OCI-LY3 (cell line): ENCODE data around the gene TBC1D16.

Experiments
- H2AFZ ChIP-seq: fragments of 200-600, 300-600 bp; shearing (Covaris generic); 2 replicates; pipeline ENCODE4 v1.6.0; 2014; ENCODE audit warnings: antibody characterized with exemption, low read depth, low read length
- H3K27ac ChIP-seq: fragments of 200-600, 300-600 bp; sonication (generic); 2 replicates; pipeline ENCODE4 v1.5.1; 2014; ENCODE audit warnings: mild to moderate bottlenecking, low read length, moderate library complexity, mixed read lengths
- H3K27me3 ChIP-seq: fragments of 200-600, 300-600 bp; sonication (generic); 2 replicates; pipeline ENCODE4 v1.6.1; 2014; ENCODE audit warnings: low read depth, low read length, mixed read lengths
- H3K36me3 ChIP-seq: fragments of 200-600, 300-600 bp; sonication (generic); replicated peaks from 2 replicates; pipeline ENCODE3; 2014; ENCODE audit warnings: low read depth, low read length, mixed read lengths
- H3K4me1 ChIP-seq: fragments of 300-600, 200-600 bp; sonication (generic); 2 replicates; pipeline ENCODE4 v1.6.1; 2014; ENCODE audit warnings: low read length, mixed read lengths
- H3K4me2 ChIP-seq: fragments of 200-600, 300-600 bp; sonication (generic); 2 replicates; pipeline ENCODE4 v1.6.1; 2014; ENCODE audit warnings: low read length, mixed read lengths
- H3K4me3 ChIP-seq: fragments of 300-600, 200-600 bp; sonication (generic); 2 replicates; pipeline ENCODE4 v1.5.1; 2014; ENCODE audit warnings: antibody characterized with exemption, mild to moderate bottlenecking, low read length, moderate library complexity
- H3K79me2 ChIP-seq: fragments of 300-600, 200-600 bp; shearing (Covaris generic); 2 replicates; pipeline ENCODE4 v1.6.1; 2014; ENCODE audit warnings: mild to moderate bottlenecking, low read length, mixed read lengths
- H3K9ac ChIP-seq: fragments of 300-600, 200-600 bp; shearing (Covaris generic); 2 replicates; pipeline ENCODE4 v1.6.0; 2014; ENCODE audit warnings: mild to moderate bottlenecking, low read length, moderate library complexity
- H3K9me3 ChIP-seq: fragments of 200-600, 300-600 bp; shearing (Covaris generic); 2 replicates; pipeline ENCODE4 v1.6.1; 2014; ENCODE audit warnings: low read length, mixed read lengths; ENCODE audit not compliant: insufficient read depth
- H4K20me1 ChIP-seq: fragments of 200-600, 300-600 bp; sonication (generic); 2 replicates; pipeline ENCODE4 v1.6.1; 2016; ENCODE audit warnings: low read length, mixed read lengths; ENCODE audit not compliant: insufficient read depth
- EZH2phosphoT487 ChIP-seq: fragments of 200-600 bp; shearing (Covaris generic); IDR thresholded peaks from 2 replicates; pipeline ENCODE4 v1.6.1; 2018; ENCODE audit warnings: antibody characterized with exemption, mixed run types, low read depth
- TF ChIP-seq, protein P1 (sequence below): fragments of 200-600, 300-600 bp; sonication (generic); IDR thresholded peaks from 2 replicates; pipeline ENCODE4 v1.5.1; 2014; ENCODE audit warnings: antibody characterized with exemption, low read length, low read depth

The TBC1D16 gene

DNA sequence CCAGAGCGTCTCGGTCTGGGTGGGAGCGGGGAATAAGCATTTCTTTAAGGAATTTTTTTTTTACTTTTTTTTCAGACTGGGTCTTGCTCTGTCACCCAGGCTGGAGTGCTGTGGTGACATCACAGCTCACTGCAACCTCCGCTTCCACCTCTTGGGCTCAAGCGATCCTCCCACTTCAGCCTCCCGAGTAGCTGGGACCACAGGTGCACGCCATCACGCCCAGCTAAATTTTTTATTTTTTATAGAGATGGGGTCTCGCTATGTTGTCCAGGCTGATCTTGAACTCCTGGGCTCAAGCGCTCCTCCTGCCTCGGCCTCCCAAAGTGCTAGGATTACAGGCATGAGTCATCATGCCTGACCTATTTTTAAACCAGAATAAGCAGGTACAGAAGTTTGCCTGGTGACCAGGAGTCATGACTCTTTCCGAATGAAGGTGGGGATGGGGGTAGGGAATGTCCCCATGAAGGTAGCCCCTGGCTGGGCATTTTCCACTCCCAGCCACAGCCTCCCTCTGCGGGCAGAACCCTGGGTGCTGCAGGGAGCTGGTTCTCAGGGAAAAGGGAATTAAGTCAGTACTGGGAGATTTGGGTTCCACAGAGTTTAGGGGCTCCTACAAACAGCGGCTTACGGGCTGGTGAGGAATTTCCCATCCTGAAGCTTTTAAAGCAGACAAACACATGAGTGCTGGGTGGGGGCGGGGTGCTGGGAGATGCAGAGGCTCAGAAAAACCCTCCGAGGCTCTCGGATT lies 48.3 kb downstream of the TBC1D16 start:
- H3K9me3 ChIP-seq = no peaks in the 10 kb centered on the region
- H3K4me2 ChIP-seq = no peak overlapping the region
- H3K27me3 ChIP-seq = no peaks in the 10 kb centered on the region; the same call in 1 of the 2 replicates
- no peaks in the 10 kb centered on the region for H3K79me2 ChIP-seq
- H3K36me3 ChIP-seq = no peaks in the 10 kb centered on the region
- no peaks in the 10 kb centered on the region for H4K20me1 ChIP-seq
- TF ChIP-seq, protein P1, sequence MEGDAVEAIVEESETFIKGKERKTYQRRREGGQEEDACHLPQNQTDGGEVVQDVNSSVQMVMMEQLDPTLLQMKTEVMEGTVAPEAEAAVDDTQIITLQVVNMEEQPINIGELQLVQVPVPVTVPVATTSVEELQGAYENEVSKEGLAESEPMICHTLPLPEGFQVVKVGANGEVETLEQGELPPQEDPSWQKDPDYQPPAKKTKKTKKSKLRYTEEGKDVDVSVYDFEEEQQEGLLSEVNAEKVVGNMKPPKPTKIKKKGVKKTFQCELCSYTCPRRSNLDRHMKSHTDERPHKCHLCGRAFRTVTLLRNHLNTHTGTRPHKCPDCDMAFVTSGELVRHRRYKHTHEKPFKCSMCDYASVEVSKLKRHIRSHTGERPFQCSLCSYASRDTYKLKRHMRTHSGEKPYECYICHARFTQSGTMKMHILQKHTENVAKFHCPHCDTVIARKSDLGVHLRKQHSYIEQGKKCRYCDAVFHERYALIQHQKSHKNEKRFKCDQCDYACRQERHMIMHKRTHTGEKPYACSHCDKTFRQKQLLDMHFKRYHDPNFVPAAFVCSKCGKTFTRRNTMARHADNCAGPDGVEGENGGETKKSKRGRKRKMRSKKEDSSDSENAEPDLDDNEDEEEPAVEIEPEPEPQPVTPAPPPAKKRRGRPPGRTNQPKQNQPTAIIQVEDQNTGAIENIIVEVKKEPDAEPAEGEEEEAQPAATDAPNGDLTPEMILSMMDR = no peak
- TF ChIP-seq EZH2phosphoT487 = no peak
- no peak overlapping the region for H3K9ac ChIP-seq
- H3K27ac ChIP-seq = no peak overlapping the region
- no peak overlapping the region for H2AFZ ChIP-seq
- no peak overlapping the region for H3K4me3 ChIP-seq
- peaks cover 12% of the 10 kb centered on the region for H3K4me1 ChIP-seq

DNA sequence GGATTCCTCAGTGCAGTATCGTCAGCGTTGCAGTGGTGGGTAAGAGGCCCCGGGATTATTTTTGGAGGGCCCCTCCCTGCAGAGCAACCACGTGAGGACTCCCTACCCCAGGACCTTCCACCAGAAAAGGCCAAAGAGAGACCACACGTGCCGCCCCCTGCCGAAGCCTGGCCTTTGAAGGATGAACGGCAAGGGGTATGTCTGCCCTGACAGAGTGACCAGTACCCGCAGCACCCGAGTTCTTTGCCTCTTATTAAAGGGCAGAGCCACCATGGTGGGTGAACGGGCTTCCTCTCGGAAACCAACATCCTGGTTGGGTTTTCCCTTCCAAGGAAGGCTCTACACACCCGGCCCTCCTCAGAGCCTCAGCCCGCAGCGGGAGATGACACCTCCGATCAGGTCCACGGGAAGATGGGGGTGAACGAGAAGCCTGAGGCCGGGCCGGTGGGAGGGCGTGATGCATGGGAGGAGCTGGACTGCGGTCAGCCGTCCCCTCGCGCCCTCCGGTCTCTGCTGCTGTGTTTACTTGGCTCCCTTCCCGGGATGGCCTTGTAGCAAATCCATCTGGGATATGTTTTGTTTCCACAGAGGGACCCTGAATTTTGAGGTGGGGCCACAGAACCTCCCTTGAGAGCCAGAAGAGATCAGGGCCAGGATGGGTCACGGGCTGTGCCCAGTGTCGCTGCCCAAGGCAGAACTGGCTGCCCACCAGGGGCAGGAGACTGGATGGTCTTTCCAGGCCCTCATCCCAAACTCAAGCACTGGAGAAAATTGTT lies 49.1 kb downstream of the TBC1D16 start:
- H3K36me3 ChIP-seq = no peaks in the 10 kb centered on the region
- no peaks in the 10 kb centered on the region for H3K79me2 ChIP-seq
- H3K27ac ChIP-seq = no peak overlapping the region
- H3K4me2 ChIP-seq = no peak overlapping the region
- H2AFZ ChIP-seq = no peak overlapping the region
- no peaks in the 10 kb centered on the region; the same call in 1 of the 2 replicates for H3K27me3 ChIP-seq
- TF ChIP-seq EZH2phosphoT487 = no peak
- TF ChIP-seq, protein P1 = no peak
- no peaks in the 10 kb centered on the region for H3K9me3 ChIP-seq
- peaks cover 6% of the 10 kb centered on the region for H3K4me1 ChIP-seq
- H4K20me1 ChIP-seq = no peaks in the 10 kb centered on the region
- H3K9ac ChIP-seq = no peak overlapping the region
- H3K4me3 ChIP-seq = no peak overlapping the region

DNA sequence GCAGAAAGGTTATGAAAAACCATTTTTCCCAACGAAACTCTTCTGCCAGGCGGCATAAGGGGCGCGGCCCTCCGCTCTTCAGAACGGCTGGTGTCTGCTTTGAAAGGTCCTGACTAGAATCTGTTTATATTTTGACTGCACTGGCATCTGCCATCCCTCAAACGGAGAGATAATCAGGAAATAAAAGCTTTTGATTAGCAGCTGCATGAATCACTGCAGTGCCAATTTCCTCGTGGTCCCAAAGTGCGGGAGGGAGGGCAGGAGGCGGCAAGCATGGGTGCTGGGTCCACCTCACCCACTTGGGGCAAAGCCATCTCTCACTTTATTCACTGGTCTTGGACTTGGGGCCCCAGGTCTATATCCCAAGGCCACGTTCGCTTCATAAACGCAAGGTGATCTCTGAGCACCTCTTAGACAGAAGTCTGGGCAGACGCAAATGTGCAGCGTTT lies 49.7 kb downstream of the TBC1D16 start:
- no peak overlapping the region for H3K4me2 ChIP-seq

More for the DNA sequence above, 49.7 kb downstream of the TBC1D16 start:
- Histone ChIP-seq H3K27ac (no peak overlapping the region), H3K9me3 (no peaks in the 10 kb centered on the region), H3K4me1 (peaks cover under 1% of the 10 kb centered on the region), H3K79me2 (no peaks in the 10 kb centered on the region), H3K4me3 (no peak overlapping the region), H3K27me3 (no peaks in the 10 kb centered on the region; the same call in 1 of the 2 replicates), H2AFZ (no peak overlapping the region), H4K20me1 (no peaks in the 10 kb centered on the region), H3K36me3 (no peaks in the 10 kb centered on the region), H3K9ac (no peak overlapping the region)
- TF ChIP-seq, protein P1 = no peak
- TF ChIP-seq EZH2phosphoT487 = no peak
